ENCODE measurements around the gene NR2C2AP.

Gene NR2C2AP

GRCh38 chr19:19165396-19165795, 37.8 kb downstream of the NR2C2AP start:
- Histone ChIP-seq H3K9ac (ENCODE audit: low read length in 2 of 2) (no peak overlapping the region), H3K36me3 (ENCODE audit: control insufficient read depth in 2 of 2, insufficient read depth in 2 of 2, low read length in 2 of 2) (peaks cover 0 to 3% of the 10 kb centered on the region in 2 donors), H3K27ac (ENCODE audit: low read length) (no peak overlapping the region), H3K9me3 (ENCODE audit: control insufficient read depth in 2 of 2, low read length in 2 of 2) (no peaks in the 10 kb centered on the region), H3K4me1 (ENCODE audit: control insufficient read depth, insufficient read depth, low read length) (peaks cover 8% of the 10 kb centered on the region), H3K4me3 (ENCODE audit: low read length in 2 of 2) (no peak overlapping the region), H3K27me3 (ENCODE audit: control insufficient read depth in 1 of 2, insufficient read depth in 2 of 2, low read length in 2 of 2) (peaks cover 5 to 6% of the 10 kb centered on the region in 2 donors)

- Histone ChIP-seq H3K27ac (ENCODE audit: low read length) (no peak overlapping the region), H3K27me3 (ENCODE audit: control insufficient read depth in 1 of 2, insufficient read depth in 2 of 2, low read length in 2 of 2) (no peaks in the 10 kb centered on the region), H3K9ac (ENCODE audit: low read length in 2 of 2) (no peak overlapping the region), H3K4me3 (ENCODE audit: low read length in 2 of 2) (no peak overlapping the region), H3K9me3 (ENCODE audit: control insufficient read depth in 2 of 2, low read length in 2 of 2) (no peaks in the 10 kb centered on the region), H3K36me3 (ENCODE audit: control insufficient read depth in 2 of 2, insufficient read depth in 2 of 2, low read length in 2 of 2) (peaks cover 0 to 3% of the 10 kb centered on the region in 2 donors), H3K4me1 (ENCODE audit: control insufficient read depth, insufficient read depth, low read length) (no peaks in the 10 kb centered on the region)
These were observed 40.7 kb downstream of the NR2C2AP start for GRCh38 chr19:19162495-19162894.

- Histone ChIP-seq H3K9ac (ENCODE audit: low read length in 2 of 2) (no peak overlapping the region), H3K4me3 (ENCODE audit: low read length in 2 of 2) (no peak overlapping the region), H3K27me3 (ENCODE audit: control insufficient read depth in 1 of 2, insufficient read depth in 2 of 2, low read length in 2 of 2) (no peaks in the 10 kb centered on the region), H3K36me3 (ENCODE audit: control insufficient read depth in 2 of 2, insufficient read depth in 2 of 2, low read length in 2 of 2) (peaks cover 0 to 1% of the 10 kb centered on the region in 2 donors), H3K9me3 (ENCODE audit: control insufficient read depth in 2 of 2, low read length in 2 of 2) (no peaks in the 10 kb centered on the region), H3K27ac (ENCODE audit: low read length) (no peak overlapping the region), H3K4me1 (ENCODE audit: control insufficient read depth, insufficient read depth, low read length) (no peaks in the 10 kb centered on the region)
These were observed 42.7 kb downstream of the NR2C2AP start for GRCh38 chr19:19160461-19161035.

GRCh38 chr19:19159534-19159933, 43.7 kb downstream of the NR2C2AP start:
- Histone ChIP-seq H3K27ac (ENCODE audit: low read length) (no peak overlapping the region), H3K36me3 (ENCODE audit: control insufficient read depth in 2 of 2, insufficient read depth in 2 of 2, low read length in 2 of 2) (no peaks in the 10 kb centered on the region), H3K9me3 (ENCODE audit: control insufficient read depth in 2 of 2, low read length in 2 of 2) (no peaks in the 10 kb centered on the region), H3K4me1 (ENCODE audit: control insufficient read depth, insufficient read depth, low read length) (no peaks in the 10 kb centered on the region), H3K27me3 (ENCODE audit: control insufficient read depth in 1 of 2, insufficient read depth in 2 of 2, low read length in 2 of 2) (no peaks in the 10 kb centered on the region), H3K4me3 (ENCODE audit: low read length in 2 of 2) (no peak overlapping the region), H3K9ac (ENCODE audit: low read length in 2 of 2) (no peak overlapping the region)

- Histone ChIP-seq H3K9me3 (ENCODE audit: control insufficient read depth in 2 of 2, low read length in 2 of 2) (no peaks in the 10 kb centered on the region), H3K9ac (ENCODE audit: low read length in 2 of 2) (no peak overlapping the region), H3K27me3 (ENCODE audit: control insufficient read depth in 1 of 2, insufficient read depth in 2 of 2, low read length in 2 of 2) (no peaks in the 10 kb centered on the region), H3K4me1 (ENCODE audit: control insufficient read depth, insufficient read depth, low read length) (no peaks in the 10 kb centered on the region), H3K36me3 (ENCODE audit: control insufficient read depth in 2 of 2, insufficient read depth in 2 of 2, low read length in 2 of 2) (no peaks in the 10 kb centered on the region), H3K4me3 (ENCODE audit: low read length in 2 of 2) (no peak overlapping the region), H3K27ac (ENCODE audit: low read length) (no peak overlapping the region)
These were observed 45.4 kb downstream of the NR2C2AP start for GRCh38 chr19:19157808-19158207.

GRCh38 chr19:19155495-19156219, 47.6 kb downstream of the NR2C2AP start:
- H3K9me3 ChIP-seq (ENCODE audit: control insufficient read depth in 2 of 2, low read length in 2 of 2) = no peaks in the 10 kb centered on the region
- H3K4me3 ChIP-seq (ENCODE audit: low read length in 2 of 2) = no peak overlapping the region
- H3K4me1 ChIP-seq (ENCODE audit: control insufficient read depth, insufficient read depth, low read length) = no peaks in the 10 kb centered on the region
- H3K27me3 ChIP-seq (ENCODE audit: control insufficient read depth in 1 of 2, insufficient read depth in 2 of 2, low read length in 2 of 2) = no peaks in the 10 kb centered on the region
- H3K27ac ChIP-seq (ENCODE audit: low read length) = no peak overlapping the region
- H3K9ac ChIP-seq (ENCODE audit: low read length in 2 of 2) = no peak overlapping the region
- H3K36me3 ChIP-seq (ENCODE audit: control insufficient read depth in 2 of 2, insufficient read depth in 2 of 2, low read length in 2 of 2) = no peaks in the 10 kb centered on the region

- Histone ChIP-seq H3K4me1 (ENCODE audit: control insufficient read depth, insufficient read depth, low read length) (no peaks in the 10 kb centered on the region), H3K27me3 (ENCODE audit: control insufficient read depth in 1 of 2, insufficient read depth in 2 of 2, low read length in 2 of 2) (no peaks in the 10 kb centered on the region), H3K27ac (ENCODE audit: low read length) (no peak overlapping the region), H3K9ac (ENCODE audit: low read length in 2 of 2) (no peak overlapping the region), H3K9me3 (ENCODE audit: control insufficient read depth in 2 of 2, low read length in 2 of 2) (no peaks in the 10 kb centered on the region), H3K4me3 (ENCODE audit: low read length in 2 of 2) (no peak overlapping the region), H3K36me3 (ENCODE audit: control insufficient read depth in 2 of 2, insufficient read depth in 2 of 2, low read length in 2 of 2) (peaks cover 0 to 2% of the 10 kb centered on the region in 2 donors)
These were observed 48.3 kb downstream of the NR2C2AP start for GRCh38 chr19:19154768-19155494.

GRCh38 chr19:19152668-19153384, 50.4 kb downstream of the NR2C2AP start:
- Histone ChIP-seq H3K4me1 (ENCODE audit: control insufficient read depth, insufficient read depth, low read length) (no peaks in the 10 kb centered on the region), H3K4me3 (ENCODE audit: low read length in 2 of 2) (no peak overlapping the region), H3K9ac (ENCODE audit: low read length in 2 of 2) (no peak overlapping the region), H3K9me3 (ENCODE audit: control insufficient read depth in 2 of 2, low read length in 2 of 2) (no peaks in the 10 kb centered on the region), H3K27ac (ENCODE audit: low read length) (no peak overlapping the region), H3K27me3 (ENCODE audit: control insufficient read depth in 1 of 2, insufficient read depth in 2 of 2, low read length in 2 of 2) (no peaks in the 10 kb centered on the region), H3K36me3 (ENCODE audit: control insufficient read depth in 2 of 2, insufficient read depth in 2 of 2, low read length in 2 of 2) (peaks cover 5 to 7% of the 10 kb centered on the region in 2 donors)

- Histone ChIP-seq H3K4me3 (ENCODE audit: low read length in 2 of 2) (no peak overlapping the region), H3K9me3 (ENCODE audit: control insufficient read depth in 2 of 2, low read length in 2 of 2) (no peaks in the 10 kb centered on the region), H3K27me3 (ENCODE audit: control insufficient read depth in 1 of 2, insufficient read depth in 2 of 2, low read length in 2 of 2) (no peaks in the 10 kb centered on the region), H3K27ac (ENCODE audit: low read length) (no peak overlapping the region), H3K9ac (ENCODE audit: low read length in 2 of 2) (no peak overlapping the region), H3K36me3 (ENCODE audit: control insufficient read depth in 2 of 2, insufficient read depth in 2 of 2, low read length in 2 of 2) (peaks cover 5 to 10% of the 10 kb centered on the region in 2 donors), H3K4me1 (ENCODE audit: control insufficient read depth, insufficient read depth, low read length) (no peaks in the 10 kb centered on the region)
These were observed 51.8 kb downstream of the NR2C2AP start for GRCh38 chr19:19151418-19151817.
